HG02885 (cell line): Measurements from ENCODE around the gene PLGRKT.
"Not testable (repeated sequence)": the region's sequence is repeated elsewhere in the genome, so short reads cannot be mapped to it uniquely, and the experiment has no call there.

ENCODE experiments used
- ATAC-seq: cut with Tn5 transposase; IDR thresholded peaks from one replicate; pipeline ENCODE4 v1.9.1; 2021; ENCODE audit warnings: mild to moderate bottlenecking; ENCODE audit not compliant: unreplicated experiment, poor library complexity

The PLGRKT gene

DNA sequence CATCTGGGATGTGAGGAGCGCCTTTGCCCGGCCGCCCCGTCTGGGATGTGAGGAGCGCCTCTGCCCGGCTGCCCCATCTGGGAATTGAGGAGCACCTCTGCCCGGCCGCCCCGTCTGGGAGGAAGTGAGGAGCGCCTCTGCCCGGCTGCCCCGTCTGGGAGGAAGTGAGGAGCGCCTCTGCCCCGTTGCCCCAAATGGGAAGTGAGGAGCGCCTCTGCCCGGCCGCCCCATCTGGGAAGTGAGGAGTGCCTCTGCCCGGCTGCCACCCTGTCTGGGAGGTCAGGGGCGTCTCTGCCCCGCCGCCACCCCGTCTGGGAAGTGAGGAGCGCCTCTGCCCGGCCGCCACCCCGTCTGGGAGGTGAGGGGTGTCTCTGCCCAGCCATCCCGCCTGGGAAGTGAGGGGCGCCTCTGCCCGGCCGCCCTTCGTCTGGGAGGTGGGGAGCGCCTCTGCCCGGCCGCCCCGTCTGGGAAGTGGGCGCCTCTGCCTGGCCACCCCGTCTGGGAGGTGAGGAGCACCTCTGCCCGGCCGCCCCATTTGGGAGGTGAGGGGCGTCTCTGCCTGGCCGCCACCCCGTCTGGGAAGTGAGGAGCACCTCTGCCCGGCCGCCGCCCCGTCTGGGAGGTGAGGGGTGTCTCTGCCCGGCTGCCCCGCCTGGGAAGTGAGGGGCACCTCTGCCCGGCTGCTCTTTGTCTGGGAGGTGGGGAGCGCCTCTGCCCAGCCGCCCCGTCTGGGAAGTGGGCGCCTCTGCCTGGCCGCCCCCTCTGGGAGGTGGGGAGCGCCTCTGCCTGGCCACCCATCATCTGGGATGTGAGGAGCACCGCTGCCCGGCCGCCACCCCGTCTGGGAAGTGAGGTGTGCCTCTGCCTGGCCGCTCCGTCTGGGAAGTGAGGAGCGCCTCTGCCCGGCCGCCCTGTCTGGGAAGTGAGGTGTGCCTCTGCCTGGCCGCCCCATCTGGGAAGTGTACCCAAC, 3.6 kb downstream of the PLGRKT start:
- ATAC-seq: not testable (repeated sequence)

GRCh38 chr9:5433328-5433727, 4.4 kb downstream of the PLGRKT start:
- not testable (repeated sequence) for ATAC-seq

GRCh38 chr9:5432890-5433289, 4.8 kb downstream of the PLGRKT start:
- ATAC-seq: not testable (repeated sequence)

DNA sequence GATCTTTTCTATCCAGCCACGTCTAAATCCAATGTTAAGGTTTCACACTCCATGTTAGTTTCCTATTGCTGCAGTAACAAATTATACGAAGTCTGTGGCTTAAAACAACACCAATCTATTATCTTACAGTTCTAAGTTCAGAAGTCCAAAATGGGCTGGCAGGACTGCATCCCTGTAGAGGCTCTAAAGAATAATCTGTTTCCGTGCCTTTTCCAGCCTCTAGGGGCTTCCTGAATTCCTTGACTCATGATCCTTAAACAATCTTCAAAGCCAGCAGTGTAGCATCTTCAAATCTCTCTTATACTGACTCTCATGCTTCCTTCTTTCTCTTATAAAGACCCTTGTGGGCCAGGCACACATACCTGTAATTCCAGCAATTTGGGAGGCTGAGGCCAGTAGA, 6.8 kb downstream of the PLGRKT start:
- no peak for ATAC-seq

DNA sequence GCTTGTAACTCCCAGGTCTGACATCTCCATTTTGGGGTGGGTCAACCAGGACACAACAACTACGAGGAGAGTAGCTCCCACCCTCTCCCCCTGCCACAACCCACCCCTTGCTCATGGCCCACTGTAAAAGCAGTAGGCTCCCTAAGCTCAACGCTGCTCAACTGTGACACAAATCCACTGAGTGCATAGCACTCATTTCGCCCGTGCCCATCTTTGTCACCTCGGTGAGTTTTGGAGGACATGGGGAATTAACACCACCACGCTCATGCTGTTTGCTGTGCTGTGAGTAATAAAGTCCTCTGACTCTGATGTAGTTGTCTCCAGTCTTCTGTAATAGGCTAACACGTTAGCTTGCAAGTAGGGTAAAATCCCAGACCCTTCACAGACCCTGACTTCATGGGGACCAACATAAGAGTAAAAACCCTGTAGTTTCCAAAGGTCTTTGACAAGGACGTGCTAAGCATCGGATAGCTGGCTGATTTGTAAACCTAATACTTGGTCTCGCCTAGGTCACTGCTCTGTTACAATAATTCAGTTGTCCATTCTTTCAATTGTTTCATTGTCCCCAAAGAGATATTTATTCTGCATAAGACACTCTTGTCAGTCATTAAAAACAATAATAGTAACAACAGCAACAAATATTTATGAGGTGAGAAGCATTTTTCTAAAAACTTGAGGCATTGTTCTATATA, 7.7 kb downstream of the PLGRKT start:
- no peak for ATAC-seq

DNA sequence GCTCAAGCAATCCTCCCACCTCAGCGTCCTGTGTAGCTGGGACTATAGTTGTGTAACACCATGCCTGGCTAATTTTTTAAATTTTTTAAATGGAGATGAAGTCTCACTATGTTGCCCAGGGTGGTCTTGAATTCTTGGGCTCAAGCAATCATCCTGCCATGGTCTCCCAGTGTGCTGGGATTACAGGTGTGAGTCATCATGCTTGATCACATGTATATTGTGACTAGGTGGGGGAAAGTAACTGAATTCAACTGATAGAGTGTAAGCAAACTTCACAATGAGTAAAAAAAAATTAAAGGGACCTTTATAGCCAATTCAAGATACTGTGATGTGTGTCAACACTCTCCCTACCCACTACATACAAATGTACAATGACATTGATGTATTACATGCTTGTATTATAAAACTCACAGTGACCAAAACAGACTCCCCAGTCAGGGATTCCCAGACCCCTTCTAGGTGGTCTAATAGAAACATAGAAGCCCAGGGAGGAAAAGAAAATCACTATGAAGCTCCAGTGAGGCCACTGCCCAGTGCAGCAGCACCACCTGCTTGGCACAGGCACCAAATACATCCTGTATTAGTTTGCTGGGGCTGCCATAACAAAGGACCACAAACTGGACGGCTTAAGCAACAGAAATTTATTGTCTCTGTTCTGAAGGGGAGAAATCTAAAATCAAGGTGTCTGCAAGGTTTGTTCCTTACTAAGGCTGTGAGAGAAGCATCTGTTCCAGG, 8.8 kb downstream of the PLGRKT start:
- ATAC-seq: no peak

DNA sequence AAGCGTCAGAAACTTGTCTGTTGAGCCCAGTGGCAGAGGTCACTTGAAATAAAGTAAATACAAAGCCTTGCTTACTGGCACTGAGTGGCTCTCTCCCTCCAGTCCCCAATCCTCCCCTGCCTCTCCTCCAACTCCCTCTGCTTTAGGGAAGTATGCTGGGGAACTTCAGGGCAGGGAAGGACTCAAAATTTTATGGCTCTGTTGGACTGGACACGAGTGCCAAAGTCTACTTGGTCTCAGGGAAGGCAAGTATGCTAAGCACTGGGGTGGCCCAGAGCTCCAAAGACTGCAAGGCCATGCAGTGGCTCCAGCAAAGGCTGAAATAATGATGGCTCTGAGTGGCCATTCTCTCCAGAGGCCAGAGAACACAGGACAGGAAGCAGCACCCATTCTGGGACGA, 9.6 kb downstream of the PLGRKT start:
- ATAC-seq: no peak

DNA sequence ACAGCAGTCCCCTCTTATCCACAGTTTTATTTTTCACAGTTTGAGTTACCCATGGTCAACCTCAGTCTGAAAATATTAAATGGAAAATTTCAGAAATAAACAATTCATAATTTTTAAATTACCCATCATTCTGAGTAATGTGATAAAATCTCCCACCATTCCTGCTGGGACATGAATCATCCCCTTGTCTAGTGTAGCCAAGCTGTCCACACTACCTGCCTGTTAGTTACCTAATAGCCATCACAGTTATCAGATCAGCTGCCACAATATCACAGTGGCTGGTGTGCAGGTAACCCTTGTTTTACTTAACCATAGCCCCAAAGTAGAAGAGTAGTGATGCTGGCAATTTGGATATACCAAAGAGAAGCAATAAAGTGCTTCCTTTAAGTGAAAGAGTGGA, 10.7 kb downstream of the PLGRKT start:
- no peak for ATAC-seq

DNA sequence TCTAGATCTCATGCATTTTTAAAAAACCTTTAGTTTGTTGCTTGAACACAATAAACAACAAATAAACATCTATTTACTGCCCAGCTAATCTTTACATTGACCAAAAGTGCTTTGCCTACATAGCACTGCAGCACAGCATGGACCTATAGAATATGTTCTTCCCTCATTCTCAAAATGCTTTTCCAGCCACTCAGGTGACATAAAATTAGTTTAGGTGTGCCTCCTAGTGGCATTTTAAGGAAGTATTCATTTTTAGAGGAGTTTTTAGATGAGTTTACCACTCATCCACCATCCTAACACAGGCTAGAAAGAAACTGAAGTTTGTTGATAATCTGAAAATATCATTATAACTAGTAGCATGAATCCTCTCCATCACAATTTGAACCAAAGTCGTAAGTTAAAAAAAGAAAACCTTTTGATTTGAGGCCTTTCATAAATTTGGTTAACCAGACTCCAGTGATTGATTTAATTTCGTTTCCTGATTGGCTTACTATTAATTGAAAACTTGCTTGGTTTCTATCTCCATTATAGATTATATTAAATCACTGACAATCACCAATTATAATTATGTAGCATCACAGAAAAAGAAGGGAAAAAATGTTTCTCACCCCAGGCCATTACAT, 12.6 kb downstream of the PLGRKT start:
- no peak for ATAC-seq

- ATAC-seq: no peak
Measured at GRCh38 chr9:5422276-5422675, 15.4 kb downstream of the PLGRKT start.

GRCh38 chr9:5421163-5421562, 16.6 kb downstream of the PLGRKT start:
- no peak for ATAC-seq

- no peak for ATAC-seq
Measured at GRCh38 chr9:5419987-5420386, 17.7 kb downstream of the PLGRKT start.

DNA sequence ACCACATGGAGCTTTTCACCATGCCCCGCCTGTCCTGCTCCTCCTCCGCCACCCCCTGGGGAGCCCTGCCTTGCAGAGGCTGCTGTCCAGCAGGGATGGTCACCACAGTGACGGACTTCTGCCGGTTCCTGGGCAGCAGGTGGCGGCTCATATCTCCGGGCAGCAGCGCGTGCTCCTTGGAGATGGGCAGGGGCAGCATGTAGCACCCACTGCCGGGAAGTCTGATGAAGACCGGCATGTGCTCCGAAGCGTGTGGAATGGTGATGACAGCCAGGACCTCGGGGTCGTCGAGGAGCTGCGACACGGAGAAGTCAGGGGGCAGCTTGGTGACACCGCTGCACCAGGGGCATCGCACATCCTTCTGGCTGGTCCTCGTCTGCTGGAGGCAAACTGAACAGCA, 19.2 kb downstream of the PLGRKT start:
- no peak for ATAC-seq

DNA sequence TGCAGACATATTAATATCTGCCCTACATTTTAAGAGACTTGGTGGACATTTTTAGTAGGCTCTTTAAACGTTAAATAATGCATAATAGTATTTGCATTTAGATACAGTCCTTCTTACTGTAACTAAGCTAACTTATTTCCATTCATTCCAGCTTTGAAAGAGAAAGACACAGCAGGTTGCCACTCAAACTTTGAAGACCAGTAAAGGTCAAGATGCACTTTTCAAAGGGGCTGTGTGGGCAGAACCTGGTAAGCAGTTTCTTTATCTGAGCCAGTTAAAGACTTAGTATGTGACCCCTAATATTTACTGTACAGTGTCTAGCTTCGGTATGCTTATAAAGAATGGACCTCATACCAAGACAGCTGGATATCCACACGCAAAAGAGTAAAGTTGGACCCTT, 20.8 kb downstream of the PLGRKT start:
- ATAC-seq: no peak

DNA sequence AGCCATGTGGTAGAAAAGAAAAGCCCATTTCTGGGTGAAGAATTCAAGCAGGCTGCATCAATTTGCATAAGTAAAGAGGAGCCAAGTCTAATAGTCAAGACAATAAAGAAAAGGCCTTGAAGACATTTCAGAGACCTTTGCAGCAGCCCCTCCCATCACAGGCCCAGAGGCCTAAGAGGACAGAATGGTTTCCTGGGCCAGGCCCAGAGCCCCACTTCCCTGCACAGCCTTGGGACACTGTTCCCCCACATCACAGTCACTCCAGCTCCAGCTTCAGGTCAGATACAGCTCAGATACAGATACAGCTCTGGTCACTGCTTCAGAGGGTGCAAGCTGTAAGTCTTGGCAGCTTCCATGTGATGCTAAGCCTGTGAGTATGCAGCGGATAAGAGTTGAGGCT, 29.1 kb downstream of the PLGRKT start:
- no peak for ATAC-seq

DNA sequence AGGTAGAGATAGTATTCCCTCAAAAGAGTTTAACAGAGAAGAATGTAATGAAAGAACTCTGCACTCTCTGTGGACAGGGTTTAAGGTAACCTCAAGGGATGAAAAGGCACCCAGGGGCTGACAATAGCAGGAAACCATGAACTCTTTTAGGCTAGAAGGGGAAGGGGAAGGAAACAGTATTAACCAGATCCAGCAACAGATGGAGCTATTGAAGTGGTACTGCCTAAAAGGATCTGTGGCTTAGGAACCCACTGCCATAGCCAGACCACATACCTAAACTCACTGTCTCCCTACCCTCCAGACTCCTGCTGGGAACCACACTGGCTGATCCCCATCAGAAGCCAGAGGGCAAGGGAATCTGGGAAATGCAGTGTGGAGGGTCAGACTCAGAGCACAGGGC, 35.5 kb downstream of the PLGRKT start:
- no peak for ATAC-seq

GRCh38 chr9:5397547-5397946, 40.2 kb downstream of the PLGRKT start:
- not testable (repeated sequence) for ATAC-seq

GRCh38 chr9:5395428-5395827, 42.3 kb downstream of the PLGRKT start:
- no peak for ATAC-seq

DNA sequence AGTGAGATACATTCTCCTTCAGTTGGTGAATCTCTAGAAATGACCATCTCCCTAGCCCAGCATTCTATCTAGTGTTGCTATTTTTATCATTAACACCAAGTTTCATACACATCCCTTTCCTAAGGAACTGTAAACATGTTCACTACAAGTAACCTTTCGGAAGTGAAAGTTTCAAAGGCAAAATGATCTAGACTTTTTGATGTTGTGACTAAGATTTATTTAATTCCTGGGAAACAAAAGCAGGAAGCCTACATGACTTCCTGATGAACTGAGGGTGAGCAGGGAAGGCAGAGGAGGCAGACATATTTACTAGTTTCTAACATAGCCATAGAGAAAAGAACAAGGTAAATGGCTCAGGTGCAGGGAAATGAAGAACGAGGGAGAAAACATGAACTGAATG, 43.7 kb downstream of the PLGRKT start:
- ATAC-seq: not testable (repeated sequence)

- no peak for ATAC-seq
Measured at GRCh38 chr9:5393497-5393896, 44.2 kb downstream of the PLGRKT start.
